Measurements from ENCODE around the gene CD27. TPM values are rescaled to one million over a fixed set of nuclear protein-coding genes. Genes with fewer than 3 reads are reported as not detected.

The CD27 gene
- total RNA-seq, 6 experiments from 2014 or later, result 0.33 to 1.2 (median 0.68) TPM; not detected in 1

- no peak for DNase-seq
- no peaks in the 10 kb centered on the region for H3K36me3 ChIP-seq
- no peak for TF ChIP-seq CTCF (IDR thresholded peaks at IDR 0.05)
- intact Hi-C loops (cut with DNase I), result no loop called here
- no peak overlapping the region for H3K27ac ChIP-seq
- H3K9me3 ChIP-seq, result no peaks in the 10 kb centered on the region
- H3K4me3 ChIP-seq, result no peak overlapping the region
- ATAC-seq, result no peak
- H3K4me1 ChIP-seq, result no peaks in the 10 kb centered on the region
- no peaks in the 10 kb centered on the region for H3K27me3 ChIP-seq
- WGBS (ENCODE audit: insufficient coverage, low coverage, low lambda C conversion rate, missing lambda C conversion rate), result 71% methylated on average over 5 of the region's 5 CpGs
These were observed 40.4 kb upstream of the CD27 start for GRCh38 chr12:6404390-6404789.

- no peaks in the 10 kb centered on the region for H3K4me1 ChIP-seq
- H3K9me3 ChIP-seq, result no peaks in the 10 kb centered on the region
- 78% methylated on average over 6 of the region's 6 CpGs for WGBS (ENCODE audit: insufficient coverage, low coverage, low lambda C conversion rate, missing lambda C conversion rate)
- ATAC-seq, result no peak
- H3K27ac ChIP-seq, result no peak overlapping the region
- DNase-seq, result no peak
- no peak overlapping the region for H3K4me3 ChIP-seq
- intact Hi-C loops (cut with DNase I), result no loop called here
- H3K36me3 ChIP-seq, result no peaks in the 10 kb centered on the region
- H3K27me3 ChIP-seq, result no peaks in the 10 kb centered on the region
- TF ChIP-seq CTCF (IDR thresholded peaks at IDR 0.05), result no peak
- no peak for TF ChIP-seq POLR2A (IDR thresholded peaks at IDR 0.05)
These were observed 38.8 kb upstream of the CD27 start for GRCh38 chr12:6405963-6406362.

GRCh38 chr12:6407236-6407954, 37.4 kb upstream of the CD27 start:
- Histone ChIP-seq H3K27me3 (no peaks in the 10 kb centered on the region), H3K9me3 (no peaks in the 10 kb centered on the region), H3K4me1 (no peaks in the 10 kb centered on the region), H3K4me3 (no peak overlapping the region), H3K36me3 (no peaks in the 10 kb centered on the region), H3K27ac (no peak overlapping the region)
- TF ChIP-seq CTCF (IDR thresholded peaks at IDR 0.05) (no peak), POLR2A (IDR thresholded peaks at IDR 0.05) (no peak)
- DNase-seq (no peak), ATAC-seq (no peak)
- intact Hi-C loops (cut with DNase I), result no loop called here
- WGBS (ENCODE audit: insufficient coverage, low coverage, low lambda C conversion rate, missing lambda C conversion rate), result 83% methylated on average over 7 of the region's 10 CpGs

GRCh38 chr12:6416596-6416995, 28.2 kb upstream of the CD27 start:
- intact Hi-C loops (cut with DNase I), result no loop called here
- WGBS (ENCODE audit: insufficient coverage, low coverage, low lambda C conversion rate, missing lambda C conversion rate), result 63% methylated on average over 3 of the region's 3 CpGs

More at GRCh38 chr12:6416596-6416995, 28.2 kb upstream of the CD27 start:
- Histone ChIP-seq H3K27ac (no peak overlapping the region), H3K36me3 (no peaks in the 10 kb centered on the region), H3K27me3 (no peaks in the 10 kb centered on the region), H3K4me3 (no peak overlapping the region), H3K9me3 (no peaks in the 10 kb centered on the region), H3K4me1 (no peaks in the 10 kb centered on the region)
- no peak for DNase-seq
- ATAC-seq, result peak; percentile 55 to 74 (median 56)
- TF ChIP-seq CTCF (IDR thresholded peaks at IDR 0.05), result no peak
- no peak for TF ChIP-seq POLR2A (IDR thresholded peaks at IDR 0.05)

All from right lobe of liver (tissue), 6 donors.